GM20431 (cell line): Measurements from ENCODE around the gene ITPK1.

Source experiments
- in situ Hi-C: fragments of 300-500 bp; cut with MseI, MboI; formaldehyde crosslinking; loops from one replicate; pipeline ENCODE4 v1.15.0; 2020; ENCODE audit warnings: low sequenced_read_pairs; ENCODE audit not compliant: unreplicated experiment

The ITPK1 gene

GRCh38 chr14:92945959-92946846 is 169.5 kb downstream of the ITPK1 start:
- in situ Hi-C loops: loop anchor here (5.0 kb wide), 1 partner anchor 191 kb away; no protein-coding TSS in a partner anchor

- in situ Hi-C loops: loop anchor here (5.0 kb wide), 1 partner anchor 192 kb away; no protein-coding TSS in a partner anchor
Observed at GRCh38 chr14:92945544-92945943, 170.2 kb downstream of the ITPK1 start.

GRCh38 chr14:92944976-92945375 is 170.7 kb downstream of the ITPK1 start:
- in situ Hi-C loops: loop anchor here (5.0 kb wide), 1 partner anchor 192 kb away; no protein-coding TSS in a partner anchor

- in situ Hi-C loops: no loop called here
Observed at GRCh38 chr14:92943855-92944570, 171.7 kb downstream of the ITPK1 start.

- in situ Hi-C loops: no loop called here
Observed at GRCh38 chr14:92942976-92943710, 172.6 kb downstream of the ITPK1 start.

- in situ Hi-C loops: no loop called here
Observed at GRCh38 chr14:92942576-92942975, 173.1 kb downstream of the ITPK1 start.

- in situ Hi-C loops: no loop called here
Observed at GRCh38 chr14:92942136-92942535, 173.6 kb downstream of the ITPK1 start.

- in situ Hi-C loops: no loop called here
Observed at GRCh38 chr14:92941531-92941930, 174.2 kb downstream of the ITPK1 start.

GRCh38 chr14:92940543-92940942 is 175.2 kb downstream of the ITPK1 start:
- in situ Hi-C loops: no loop called here

- in situ Hi-C loops: no loop called here
Observed at GRCh38 chr14:92939699-92940098, 176.0 kb downstream of the ITPK1 start.

- in situ Hi-C loops: no loop called here
Observed at GRCh38 chr14:92938890-92939671, 176.6 kb downstream of the ITPK1 start.

- in situ Hi-C loops: no loop called here
Observed at GRCh38 chr14:92938235-92938875, 177.4 kb downstream of the ITPK1 start.

- in situ Hi-C loops: no loop called here
Observed at GRCh38 chr14:92937051-92937937, 178.4 kb downstream of the ITPK1 start.

- in situ Hi-C loops: no loop called here
Observed at GRCh38 chr14:92936085-92936484, 179.6 kb downstream of the ITPK1 start.

GRCh38 chr14:92935446-92935845 is 180.3 kb downstream of the ITPK1 start:
- in situ Hi-C loops: no loop called here

GRCh38 chr14:92934196-92935085 is 181.3 kb downstream of the ITPK1 start:
- in situ Hi-C loops: no loop called here

GRCh38 chr14:92933481-92933880 is 182.2 kb downstream of the ITPK1 start:
- in situ Hi-C loops: no loop called here
